Frontal cortex (tissue), 4 donors: ENCODE measurements around the gene VIPAS39. TPM values are rescaled to one million over a fixed set of nuclear protein-coding genes. Genes with fewer than 3 reads are reported as not detected.

Experiments
- DNase-seq, 2 donors: peaks; one replicate each; pipeline ENCODE4 v3.0.0; 2012; ENCODE audit warnings: low spot score in 2 of 2
- FAIRE-seq: peaks from 2 replicates; lab custom pipeline; 2012; peaks lifted over from hg19 to GRCh38; lab: Jason Lieb, UNC
- small RNA-seq: library from RNA; depleted of rRNA; stranded (forward); fragments of <200 nt; gene quantifications from one replicate; pipeline ENCODE3, GENCODE V24; 2014
- total RNA-seq: library from RNA; depleted of rRNA; stranded (reverse); fragments of >200 nt; gene quantifications from one replicate; pipeline ENCODE4 v1.2.3, GENCODE V29; 2014
- donor health status: control.
- donor health status: control.
- donor health status: control.

VIPAS39 gene
- total RNA-seq, 1 donor from 2014 or later = 35.5 TPM

DNA sequence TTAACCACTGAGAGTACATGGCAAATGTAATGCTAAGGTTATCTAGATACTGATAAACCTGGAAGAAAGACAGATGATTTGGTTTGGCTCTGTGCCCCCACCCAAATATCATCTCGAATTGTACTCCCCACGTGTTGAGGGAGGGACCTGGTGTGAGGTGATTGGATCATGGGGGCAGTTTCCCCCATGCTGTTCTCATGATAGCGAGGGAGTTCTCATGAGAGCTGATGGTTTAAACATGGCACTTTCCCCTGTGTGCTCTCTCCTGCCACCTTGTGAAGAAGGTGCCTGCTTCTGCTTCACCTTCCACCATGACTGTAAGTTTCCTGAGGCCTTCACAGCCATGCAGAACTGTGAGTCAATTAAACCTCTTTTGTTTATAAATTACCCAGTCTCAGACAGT, 48.3 kb downstream of the VIPAS39 start:
- no peak for FAIRE-seq
- no peak for DNase-seq

- DNase-seq = no peak
- FAIRE-seq = no peak
Observed at GRCh38 chr14:77407158-77407557, 50.2 kb downstream of the VIPAS39 start.

GRCh38 chr14:77406718-77407117, 50.7 kb downstream of the VIPAS39 start:
- no peak for FAIRE-seq
- no peak for DNase-seq

GRCh38 chr14:77406086-77406485, 51.3 kb downstream of the VIPAS39 start:
- FAIRE-seq (no peak), DNase-seq (no peak)

- no peak for FAIRE-seq
- DNase-seq = no peak
Observed at GRCh38 chr14:77403768-77404167, 53.6 kb downstream of the VIPAS39 start.

DNA sequence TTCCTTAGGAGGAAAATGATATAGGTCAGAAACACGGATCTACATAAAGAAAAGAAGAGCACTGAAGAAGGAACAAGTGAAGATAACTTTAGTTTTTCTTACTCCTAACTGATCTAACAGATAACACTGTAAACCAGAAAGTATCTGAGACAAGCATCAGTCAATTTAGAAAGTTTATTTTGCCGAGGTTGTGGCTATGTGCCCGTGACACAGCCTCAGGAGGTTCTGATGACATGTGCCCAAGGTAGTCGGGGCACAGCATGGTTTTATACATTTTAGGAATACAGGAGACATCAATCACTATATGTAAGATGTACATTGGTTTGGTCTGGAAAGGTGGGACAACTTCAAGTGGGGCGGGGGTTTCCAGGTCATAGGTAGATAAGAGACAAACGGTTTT, 57.2 kb downstream of the VIPAS39 start:
- DNase-seq (no peak), FAIRE-seq (no peak)

GRCh38 chr14:77390188-77390587, 67.2 kb downstream of the VIPAS39 start:
- DNase-seq = no peak
- FAIRE-seq = no peak

DNA sequence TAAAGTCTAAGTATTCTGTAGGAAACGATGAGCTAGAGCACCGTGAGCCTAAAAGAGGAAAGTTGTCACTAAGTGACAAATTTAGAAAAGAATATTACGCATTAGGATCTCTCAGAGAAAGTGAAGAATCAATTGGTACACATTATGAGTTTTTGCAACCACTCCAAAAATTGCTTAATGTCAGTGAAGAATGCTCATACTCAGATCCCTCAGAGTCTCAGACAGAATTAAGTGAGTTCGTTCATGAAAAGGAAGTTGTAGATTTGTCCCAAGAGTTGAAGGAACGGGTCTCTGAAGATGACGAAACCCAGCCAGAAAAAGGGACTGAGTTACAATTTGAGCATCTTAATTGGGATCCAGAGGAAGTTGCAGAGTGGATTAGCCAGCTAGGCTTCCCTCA, 78.7 kb downstream of the VIPAS39 start:
- DNase-seq = no peak
- FAIRE-seq = no peak

DNA sequence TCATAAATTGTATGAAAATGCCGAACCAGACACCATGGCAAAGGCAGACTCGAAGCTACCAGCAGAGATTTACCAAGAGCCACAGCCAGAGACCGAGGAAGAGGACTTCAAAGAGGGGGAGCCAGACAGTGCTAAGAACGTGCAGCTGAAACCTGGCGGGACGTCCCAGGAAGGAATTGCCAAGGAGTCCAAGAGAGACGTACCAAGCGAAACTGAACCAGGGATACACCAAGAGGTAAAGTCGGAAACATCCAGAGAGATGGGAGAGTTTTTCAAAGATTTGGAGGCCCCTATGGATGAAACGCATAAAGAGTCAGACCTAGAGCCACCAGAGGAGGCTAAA, 79.9 kb downstream of the VIPAS39 start:
- DNase-seq = no peak
- no peak for FAIRE-seq

- FAIRE-seq (no peak), DNase-seq (peak; percentile 85 to 88)
Observed at GRCh38 chr14:77376771-77377501, 80.5 kb downstream of the VIPAS39 start, which contains the start of the genes SAMD15 and TMED8. Gene SAMD15 (plus strand): TSS chr14:77377379. CDS start chr14:77377419, 40 bp downstream. Gene TMED8 (minus strand): TSS chr14:77377094. CDS start chr14:77377053, 41 bp downstream.

Small RNAs within 50 kb of the gene (small RNA-seq; reads per million reads assigned to genes)
- gene RF00404 = not detected

Other genes with a start within 250 kb of the VIPAS39 start
- 4.9 TPM for gene NGB, start 186.4 kb downstream of the VIPAS39 start, total RNA-seq
- 14.3 TPM for gene POMT2, start 136.7 kb downstream of the VIPAS39 start, total RNA-seq
- gene GSTZ1, start 136.6 kb downstream of the VIPAS39 start, total RNA-seq = 3.3 TPM
- 25.3 TPM for gene TMED8, start 80.5 kb downstream of the VIPAS39 start, total RNA-seq
- 12.6 TPM for gene SAMD15, start 80.2 kb downstream of the VIPAS39 start, total RNA-seq
- 1.2 TPM for gene NOXRED1, start 34.1 kb downstream of the VIPAS39 start, total RNA-seq
- gene AHSA1, start 492 bp upstream of the VIPAS39 start, total RNA-seq = 107 TPM
- gene ISM2, start 41.2 kb upstream of the VIPAS39 start, total RNA-seq = 1.2 TPM
- 23.2 TPM for gene SPTLC2, start 159.0 kb upstream of the VIPAS39 start, total RNA-seq